Endothelial cell of umbilical vein (primary cell): ENCODE results near the gene FANCC. TPM values are rescaled to one million over a fixed set of nuclear protein-coding genes. Genes with fewer than 3 reads are reported as not detected.

Experiments
- BruUV-seq: library from RNA; stranded (reverse); fragments of 400-500 nt; replicated peaks from 2 replicates; lab custom pipeline; 2021; lab: Mats Ljungman, UMichigan
- CTCF ChIA-PET: fragments of 300-600, 350-600 bp; sonication (Branson Sonifier 250); formaldehyde crosslinking; loops from one replicate; lab custom pipeline; 2021; ENCODE audit warnings: antibody characterized with exemption, inconsistent platforms; lab: Charles Lee
- POLR2A ChIA-PET: fragments of 300-600, 350-600 bp; sonication (Branson Sonifier 250); formaldehyde crosslinking; loops from one replicate; lab custom pipeline; 2021; ENCODE audit warnings: antibody characterized with exemption, inconsistent platforms; lab: Charles Lee
- DNase-seq: peaks from one replicate; pipeline ENCODE4 v3.0.0-alpha.2; 2011; ENCODE audit warnings: low read depth, low spot score
- FAIRE-seq: peaks from 2 replicates; lab custom pipeline; 2011; peaks lifted over from hg19 to GRCh38; lab: Jason Lieb, UNC
- H2AFZ ChIP-seq: 2 replicates; pipeline ENCODE4 v1.6.0; 2012; ENCODE audit warnings: low read depth, low read length, control low read depth, inconsistent platforms
- H3K27ac ChIP-seq: 2 replicates; pipeline ENCODE4 v1.5.1; 2011; ENCODE audit warnings: low read depth, mild to moderate bottlenecking, control low read depth, low read length, moderate library complexity; ENCODE audit not compliant: insufficient read depth
- H3K27me3 ChIP-seq, 2 experiments: 2 replicates each; pipeline versions ENCODE4 v1.6.0 to v1.6.1; 2011; ENCODE audit warnings: low read length in 2 of 2, mixed read lengths in 1 of 2; ENCODE audit not compliant: control insufficient read depth in 2 of 2, insufficient read depth in 2 of 2
- H3K36me3 ChIP-seq, 2 experiments: 2 replicates in 1 of 2; 3 replicates in 1 of 2; pipeline ENCODE4 v1.5.1; 2011; ENCODE audit warnings: low read length in 2 of 2, mild to moderate bottlenecking in 1 of 2, moderate library complexity in 1 of 2; ENCODE audit not compliant: control insufficient read depth in 2 of 2, insufficient read depth in 2 of 2; ENCODE audit errors: extremely low read depth in 1 of 2
- H3K4me1 ChIP-seq: 3 replicates; pipeline ENCODE4 v1.5.1; 2011; ENCODE audit warnings: mild to moderate bottlenecking, low read length; ENCODE audit not compliant: control insufficient read depth, insufficient read depth; ENCODE audit errors: extremely low read depth
- H3K4me2 ChIP-seq: 2 replicates; pipeline ENCODE4 v1.6.1; 2011; ENCODE audit warnings: low read length, control low read depth, mixed read lengths; ENCODE audit not compliant: insufficient read depth
- H3K4me3 ChIP-seq, 3 experiments: fragments of 200-600 bp in 1 of 3; sonication (generic), shearing (Covaris generic) in 1 of 3; replicated peaks in 1 of 3; 2 replicates each; pipeline ENCODE4 v1.5.1; 2011 to 2016; ENCODE audit warnings: control low read depth in 3 of 3, low read length in 3 of 3, mild to moderate bottlenecking in 2 of 3, inconsistent platforms in 1 of 3, low read depth in 1 of 3, moderate library complexity in 1 of 3; ENCODE audit not compliant: insufficient read depth in 1 of 3
- H3K79me2 ChIP-seq: 2 replicates; pipeline ENCODE4 v1.6.0; 2012; ENCODE audit warnings: low read length, inconsistent platforms; ENCODE audit not compliant: control insufficient read depth, insufficient read depth
- H3K9ac ChIP-seq: replicated peaks from 2 replicates; pipeline ENCODE3; 2011; ENCODE audit warnings: low read length, control low read depth; ENCODE audit not compliant: insufficient read depth; ENCODE audit errors: extremely low read depth
- H3K9me1 ChIP-seq: replicated peaks from 3 replicates; pipeline ENCODE4 v1.6.0; 2011; ENCODE audit warnings: mild to moderate bottlenecking, low read length; ENCODE audit not compliant: control insufficient read depth, insufficient read depth; ENCODE audit errors: extremely low read depth
- H3K9me3 ChIP-seq: replicated peaks from 2 replicates; pipeline ENCODE4 v1.5.1; 2012; ENCODE audit warnings: low read length, inconsistent platforms; ENCODE audit not compliant: control insufficient read depth, insufficient read depth
- H4K20me1 ChIP-seq: replicated peaks from 2 replicates; pipeline ENCODE3; 2011; ENCODE audit warnings: mild to moderate bottlenecking, low read length; ENCODE audit not compliant: control insufficient read depth, insufficient read depth; ENCODE audit errors: extremely low read depth
- CTCF ChIP-seq, 2 donors: IDR thresholded peaks; 1 replicate in 1 of 2; 2 replicates in 1 of 2; pipeline ENCODE4 v1.5.1; 2011; ENCODE audit warnings: low read length in 2 of 2, mild to moderate bottlenecking in 2 of 2, moderate library complexity in 2 of 2, control low read depth in 1 of 2, inconsistent platforms in 1 of 2, low read depth in 1 of 2; ENCODE audit not compliant: insufficient read depth in 1 of 2; ENCODE audit errors: extremely low read depth in 1 of 2
- EZH2 ChIP-seq: IDR thresholded peaks from 2 replicates; pipeline ENCODE4 v1.6.1; 2012; ENCODE audit warnings: borderline replicate concordance, low read depth, mild to moderate bottlenecking, moderate library complexity, low read length, inconsistent platforms; ENCODE audit not compliant: severe bottlenecking
- FOS ChIP-seq: IDR thresholded peaks from 2 replicates; pipeline ENCODE4 v1.6.1; 2011; ENCODE audit warnings: mild to moderate bottlenecking, low read length, moderate library complexity, borderline replicate concordance; ENCODE audit not compliant: insufficient read depth
- GATA2 ChIP-seq: IDR thresholded peaks from 2 replicates; pipeline ENCODE4 v1.7.0; 2011; ENCODE audit warnings: low read depth, mild to moderate bottlenecking, moderate library complexity, mixed read lengths, low read length; ENCODE audit not compliant: insufficient read length, insufficient read depth
- JUN ChIP-seq: IDR thresholded peaks from 2 replicates; pipeline ENCODE4 v1.6.1; 2011; ENCODE audit warnings: borderline replicate concordance, low read depth; ENCODE audit not compliant: insufficient read length, insufficient read depth
- MAX ChIP-seq: IDR thresholded peaks from 2 replicates; pipeline ENCODE4 v1.6.1; 2011; ENCODE audit not compliant: insufficient read depth, insufficient read length
- MYC ChIP-seq: IDR thresholded peaks from one replicate; pipeline ENCODE4 v1.6.1; 2011; ENCODE audit warnings: mild to moderate bottlenecking, low read depth, low read length
- POLR2A ChIP-seq: IDR thresholded peaks from 2 replicates; pipeline ENCODE4 v1.6.1; 2012; ENCODE audit warnings: low read depth, mild to moderate bottlenecking, control low read depth, low read length
- POLR2AphosphoS5 ChIP-seq: IDR thresholded peaks from 2 replicates; pipeline ENCODE4 v1.6.1; 2012; ENCODE audit warnings: low read depth, mild to moderate bottlenecking, control low read depth, low read length, moderate library complexity; ENCODE audit not compliant: insufficient read depth
- dilution Hi-C: fragments of 300-500 bp; cut with MboI; formaldehyde crosslinking; loops from one replicate; pipeline ENCODE4 v1.15.0; 2019; ENCODE audit warnings: low sequenced_read_pairs; ENCODE audit not compliant: extremely low pct_ligation_motif_present
- intact Hi-C: fragments of 100-400 bp; cut with micrococcal nuclease; formaldehyde crosslinking; loops from one replicate; pipeline ENCODE4 v1.10.0; 2022
- polyA plus RNA-seq, 4 experiments: library from polyadenylated mRNA; depleted of rRNA in 3 of 4; stranded (reverse) in 3 of 4; unstranded in 1 of 4; fragments of >200 nt; gene quantifications; 2 replicates each; pipeline versions ENCODE4 v1.2.1 to v1.2.3, GENCODE V29; 2011 to 2012; ENCODE audit warnings: missing spikeins in 1 of 4
- total RNA-seq: library from RNA; stranded (reverse); gene quantifications from 2 replicates; pipeline ENCODE4 v1.2.3, GENCODE V29; 2021

FANCC gene
- total and polyA plus RNA-seq, 2 donors (not counting 3 experiments of a cell fraction or from before 2014, with no cell fraction given) = 5.7 to 13.1 TPM

GRCh38 chr9:95218773-95219172 lies 98.7 kb downstream of the FANCC start:
- TF ChIP-seq POLR2A = no peak
- TF ChIP-seq JUN = no peak
- TF ChIP-seq GATA2 = no peak
- TF ChIP-seq CTCF (IDR thresholded peaks at IDR 0.05; ENCODE audit: extremely low read depth in 1 of 2, insufficient read depth in 1 of 2, low read depth in 1 of 2, low read length in 2 of 2) = no peak
- TF ChIP-seq EZH2 = no peak
- TF ChIP-seq MAX = no peak
- no peak for TF ChIP-seq MYC
- TF ChIP-seq FOS = no peak
- no peak for TF ChIP-seq POLR2AphosphoS5
- ChIA-PET POLR2A (no interaction called here), CTCF (interaction anchor here (1.0 kb wide), 1 partner anchor 46 kb away, joined by 3 read pairs; no protein-coding TSS in a partner anchor)
- H3K27me3 ChIP-seq = no peaks in the 10 kb centered on the region
- H3K4me2 ChIP-seq = no peak overlapping the region
- H4K20me1 ChIP-seq = no peaks in the 10 kb centered on the region
- dilution Hi-C loops (no loop called here), intact Hi-C loops (no loop called here)
- H3K9me1 ChIP-seq = no peaks in the 10 kb centered on the region
- H3K4me1 ChIP-seq = no peaks in the 10 kb centered on the region
- no peak for FAIRE-seq
- BruUV-seq = no TSS peak
- no peak overlapping the region for H2AFZ ChIP-seq
- no peak overlapping the region for H3K27ac ChIP-seq
- H3K79me2 ChIP-seq = no peaks in the 10 kb centered on the region
- H3K9ac ChIP-seq = no peak overlapping the region
- no peak overlapping the region for H3K4me3 ChIP-seq
- DNase-seq = no peak
- no peaks in the 10 kb centered on the region for H3K9me3 ChIP-seq
- no peaks in the 10 kb centered on the region for H3K36me3 ChIP-seq
